ENCODE data around the gene FBXO40. TPM values are rescaled to one million over a fixed set of nuclear protein-coding genes. Genes with fewer than 3 reads are reported as not detected.
"Not testable (repeated sequence)": the region's sequence is repeated elsewhere in the genome, so short reads cannot be mapped to it uniquely, and the experiment has no call there.

Gene FBXO40
- total RNA-seq: 0.13 TPM
- long read RNA-seq: 0 reads

- no peak for DNase-seq (ENCODE audit: low spot score)
Observed at GRCh38 chr3:121592856-121593702, at the start of gene FBXO40. Gene FBXO40 (plus strand): TSS chr3:121593379. CDS start chr3:121620576, 27,197 bp downstream.

- no peak for DNase-seq (ENCODE audit: low spot score)
Observed at GRCh38 chr3:121545049-121545573, 48.1 kb upstream of the FBXO40 start.

- peak; percentile 94 for DNase-seq (ENCODE audit: low spot score)
Observed at GRCh38 chr3:121545574-121546455, 47.4 kb upstream of the FBXO40 start, which contains the start of gene POLQ. Gene POLQ (minus strand): TSS chr3:121545988. CDS start chr3:121545877, 111 bp downstream.

GRCh38 chr3:121552379-121552778, 40.8 kb upstream of the FBXO40 start:
- DNase-seq (ENCODE audit: low spot score): no peak

GRCh38 chr3:121552797-121553196, 40.4 kb upstream of the FBXO40 start:
- DNase-seq (ENCODE audit: low spot score): no peak

- DNase-seq (ENCODE audit: low spot score): no peak
Observed at GRCh38 chr3:121557426-121557934, 35.7 kb upstream of the FBXO40 start.

GRCh38 chr3:121562148-121562547, 31.0 kb upstream of the FBXO40 start:
- no peak for DNase-seq (ENCODE audit: low spot score)

- DNase-seq (ENCODE audit: low spot score): no peak
Observed at GRCh38 chr3:121566773-121567172, 26.4 kb upstream of the FBXO40 start.

- DNase-seq (ENCODE audit: low spot score): no peak
Observed at GRCh38 chr3:121567649-121568048, 25.5 kb upstream of the FBXO40 start, which contains the start of gene ARGFX. Gene ARGFX (plus strand): TSS chr3:121567949. CDS start chr3:121570714, 2,765 bp downstream.

GRCh38 chr3:121574449-121574848, 18.7 kb upstream of the FBXO40 start:
- DNase-seq (ENCODE audit: low spot score): no peak

- no peak for DNase-seq (ENCODE audit: low spot score)
Observed at GRCh38 chr3:121581691-121582090, 11.5 kb upstream of the FBXO40 start.

- DNase-seq (ENCODE audit: low spot score): no peak
Observed at GRCh38 chr3:121584418-121584817, 8.8 kb upstream of the FBXO40 start.

GRCh38 chr3:121593806-121594205, 627 bp downstream of the FBXO40 start:
- not testable (repeated sequence) for DNase-seq (ENCODE audit: low spot score)

GRCh38 chr3:121594850-121595249, 1.7 kb downstream of the FBXO40 start:
- DNase-seq (ENCODE audit: low spot score): no peak

GRCh38 chr3:121595765-121596406, 2.7 kb downstream of the FBXO40 start:
- no peak for DNase-seq (ENCODE audit: low spot score)

- DNase-seq (ENCODE audit: low spot score): no peak
Observed at GRCh38 chr3:121598564-121598963, 5.4 kb downstream of the FBXO40 start.

GRCh38 chr3:121599900-121600299, 6.7 kb downstream of the FBXO40 start:
- DNase-seq (ENCODE audit: low spot score): not testable (repeated sequence)

- DNase-seq (ENCODE audit: low spot score): no peak
Observed at GRCh38 chr3:121601212-121601812, 8.1 kb downstream of the FBXO40 start.

GRCh38 chr3:121604759-121605158, 11.6 kb downstream of the FBXO40 start:
- DNase-seq (ENCODE audit: low spot score): no peak

GRCh38 chr3:121606106-121606505, 12.9 kb downstream of the FBXO40 start:
- DNase-seq (ENCODE audit: low spot score): no peak
